H1 (cell line): Measurements from ENCODE around the gene CUTC.

Experiments used
- ASH2L ChIP-seq: fragments of 200-600, 300-600 bp; sonication (generic); IDR thresholded peaks from one replicate; pipeline ENCODE4 v1.7.1; 2017; ENCODE audit warnings: low read length
- EZH2 ChIP-seq: fragments of 200-600 bp; sonication (generic); IDR thresholded peaks from 2 replicates; pipeline ENCODE4 v1.7.1; 2012; ENCODE audit warnings: low read depth, mild to moderate bottlenecking, moderate library complexity, low read length, inconsistent platforms; ENCODE audit not compliant: severe bottlenecking
- HDAC2 ChIP-seq, 2 experiments: fragments of 300-600 bp in 1 of 2; sonication (generic) in 1 of 2; IDR thresholded peaks; 2 replicates each; pipeline ENCODE4 v1.6.1; 2011 to 2012; ENCODE audit warnings: low read depth in 2 of 2, low read length in 2 of 2, mild to moderate bottlenecking in 2 of 2, moderate library complexity in 2 of 2, borderline replicate concordance in 1 of 2, inconsistent platforms in 1 of 2
- JUND ChIP-seq: IDR thresholded peaks from 2 replicates; pipeline ENCODE4 v1.6.1; 2011; ENCODE audit warnings: mild to moderate bottlenecking, improper control_type of control experiment, low read length
- MAFK ChIP-seq: IDR thresholded peaks from 2 replicates; pipeline ENCODE4 v1.6.1; 2012; ENCODE audit warnings: low read depth, mild to moderate bottlenecking, improper control_type of control experiment, low read length
- POLR2A ChIP-seq, 2 experiments: IDR thresholded peaks; 1 replicate in 1 of 2; 2 replicates in 1 of 2; pipeline ENCODE4 v1.6.1; 2011; ENCODE audit warnings: low read depth in 2 of 2, low read length in 2 of 2, mild to moderate bottlenecking in 2 of 2; ENCODE audit errors: control extremely low read depth in 1 of 2
- POLR2AphosphoS5 ChIP-seq: IDR thresholded peaks from 2 replicates; pipeline ENCODE4 v1.6.1; 2011; ENCODE audit warnings: low read depth, low read length
- SRF ChIP-seq: IDR thresholded peaks from 2 replicates; pipeline ENCODE4 v1.6.1; 2011; ENCODE audit warnings: mild to moderate bottlenecking, low read depth, low read length, moderate library complexity
- TBP ChIP-seq: IDR thresholded peaks from 2 replicates; pipeline ENCODE4 v1.6.1; 2011; ENCODE audit warnings: low read depth, low read length, improper control_type of control experiment
- YY1 ChIP-seq: IDR thresholded peaks from 2 replicates; pipeline ENCODE4 v1.6.1; 2011; ENCODE audit warnings: low read depth, mild to moderate bottlenecking, low read length
- TF ChIP-seq, protein P1 (sequence below): IDR thresholded peaks from 2 replicates; pipeline ENCODE4 v1.6.1; 2011; ENCODE audit warnings: low read length, improper control_type of control experiment
- TF ChIP-seq, protein P2 (sequence below), 3 experiments: IDR thresholded peaks; 1 replicate in 2 of 3; 2 replicates in 1 of 3; pipeline versions ENCODE4 v1.5.1 to v1.6.1; 2011; ENCODE audit warnings: low read length in 3 of 3, mild to moderate bottlenecking in 3 of 3, inconsistent platforms in 2 of 3, low read depth in 1 of 3, moderate library complexity in 1 of 3; ENCODE audit not compliant: insufficient read depth in 1 of 3; ENCODE audit errors: control extremely low read depth in 1 of 3

DNA sequence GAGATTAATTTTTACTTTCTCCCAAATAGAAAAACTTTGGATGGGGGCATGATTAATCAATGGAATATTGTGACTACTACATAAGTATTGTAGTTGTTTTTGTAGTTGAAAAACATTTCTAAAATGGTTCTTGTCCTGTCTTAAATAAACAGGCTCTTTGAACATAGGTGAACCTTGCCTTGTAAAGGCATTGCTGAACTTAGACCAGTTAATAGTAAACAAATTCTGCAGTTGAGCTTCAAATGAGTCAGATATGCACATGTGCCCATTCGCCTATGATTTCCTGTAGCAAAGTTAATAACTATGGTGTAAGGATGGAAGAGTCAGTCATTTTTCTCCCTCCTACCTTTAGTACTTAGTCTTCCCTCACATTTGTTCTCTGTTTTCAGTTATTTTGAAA, 22.6 kb downstream of the CUTC start:
- TF ChIP-seq, protein P1, sequence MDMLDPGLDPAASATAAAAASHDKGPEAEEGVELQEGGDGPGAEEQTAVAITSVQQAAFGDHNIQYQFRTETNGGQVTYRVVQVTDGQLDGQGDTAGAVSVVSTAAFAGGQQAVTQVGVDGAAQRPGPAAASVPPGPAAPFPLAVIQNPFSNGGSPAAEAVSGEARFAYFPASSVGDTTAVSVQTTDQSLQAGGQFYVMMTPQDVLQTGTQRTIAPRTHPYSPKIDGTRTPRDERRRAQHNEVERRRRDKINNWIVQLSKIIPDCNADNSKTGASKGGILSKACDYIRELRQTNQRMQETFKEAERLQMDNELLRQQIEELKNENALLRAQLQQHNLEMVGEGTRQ, result no peak
- TF ChIP-seq YY1 (no peak), EZH2 (no peak), SRF (no peak), MAFK (no peak), POLR2AphosphoS5 (no peak), TBP (no peak), JUND (no peak), HDAC2 (IDR thresholded peaks at IDR 0.05; ENCODE audit: borderline replicate concordance in 1 of 2, low read depth in 2 of 2, low read length in 2 of 2) (no peak), POLR2A (IDR thresholded peaks at IDR 0.05; ENCODE audit: control extremely low read depth in 1 of 2, low read depth in 2 of 2, low read length in 2 of 2) (no peak), ASH2L (no peak)
- TF ChIP-seq, protein P2, sequence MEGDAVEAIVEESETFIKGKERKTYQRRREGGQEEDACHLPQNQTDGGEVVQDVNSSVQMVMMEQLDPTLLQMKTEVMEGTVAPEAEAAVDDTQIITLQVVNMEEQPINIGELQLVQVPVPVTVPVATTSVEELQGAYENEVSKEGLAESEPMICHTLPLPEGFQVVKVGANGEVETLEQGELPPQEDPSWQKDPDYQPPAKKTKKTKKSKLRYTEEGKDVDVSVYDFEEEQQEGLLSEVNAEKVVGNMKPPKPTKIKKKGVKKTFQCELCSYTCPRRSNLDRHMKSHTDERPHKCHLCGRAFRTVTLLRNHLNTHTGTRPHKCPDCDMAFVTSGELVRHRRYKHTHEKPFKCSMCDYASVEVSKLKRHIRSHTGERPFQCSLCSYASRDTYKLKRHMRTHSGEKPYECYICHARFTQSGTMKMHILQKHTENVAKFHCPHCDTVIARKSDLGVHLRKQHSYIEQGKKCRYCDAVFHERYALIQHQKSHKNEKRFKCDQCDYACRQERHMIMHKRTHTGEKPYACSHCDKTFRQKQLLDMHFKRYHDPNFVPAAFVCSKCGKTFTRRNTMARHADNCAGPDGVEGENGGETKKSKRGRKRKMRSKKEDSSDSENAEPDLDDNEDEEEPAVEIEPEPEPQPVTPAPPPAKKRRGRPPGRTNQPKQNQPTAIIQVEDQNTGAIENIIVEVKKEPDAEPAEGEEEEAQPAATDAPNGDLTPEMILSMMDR (IDR thresholded peaks at IDR 0.05; ENCODE audit: control extremely low read depth in 1 of 3, insufficient read depth in 1 of 3, low read depth in 1 of 3, low read length in 3 of 3), result no peak
